Uterus (tissue), 2 donors: ENCODE data around the gene PFN4.

Experiments used
- POLR2A ChIP-seq, 2 donors: fragments of 450-650 bp; IDR thresholded peaks; one replicate each; pipeline ENCODE4 v1.6.1; 2016; ENCODE audit warnings: antibody characterized with exemption in 2 of 2, mild to moderate bottlenecking in 1 of 2, moderate library complexity in 1 of 2
- TF ChIP-seq, protein P1 (sequence below), 4 experiments: fragments of 200-600 bp in 2 of 4; fragments of 450-650 bp in 2 of 4; sonication (generic) in 2 of 4; IDR thresholded peaks; one replicate each; pipeline ENCODE4 v1.5.1; 2016 to 2019; ENCODE audit warnings: antibody characterized with exemption in 4 of 4, mild to moderate bottlenecking in 2 of 4, moderate library complexity in 1 of 4

DNA sequence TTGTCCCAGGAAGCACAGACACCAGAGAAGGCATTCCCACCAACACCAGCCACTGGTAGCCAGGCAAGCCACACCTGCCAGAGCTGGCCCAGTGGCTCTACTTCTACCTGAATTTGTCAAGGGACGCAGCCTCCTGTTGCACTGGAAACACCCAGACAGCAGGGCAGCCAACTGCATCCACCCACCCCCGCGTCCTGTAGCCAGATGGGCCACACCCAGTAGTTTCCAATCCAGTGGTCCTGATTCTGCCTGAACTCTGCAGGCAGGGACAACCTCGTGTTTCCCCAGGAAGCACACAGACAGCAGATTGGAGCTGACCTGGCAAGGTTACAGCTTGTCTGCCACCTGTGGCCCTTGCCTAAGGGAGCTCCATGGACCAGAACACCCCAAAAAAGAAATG lies 18.2 kb downstream of the PFN4 start:
- TF ChIP-seq, protein P1, sequence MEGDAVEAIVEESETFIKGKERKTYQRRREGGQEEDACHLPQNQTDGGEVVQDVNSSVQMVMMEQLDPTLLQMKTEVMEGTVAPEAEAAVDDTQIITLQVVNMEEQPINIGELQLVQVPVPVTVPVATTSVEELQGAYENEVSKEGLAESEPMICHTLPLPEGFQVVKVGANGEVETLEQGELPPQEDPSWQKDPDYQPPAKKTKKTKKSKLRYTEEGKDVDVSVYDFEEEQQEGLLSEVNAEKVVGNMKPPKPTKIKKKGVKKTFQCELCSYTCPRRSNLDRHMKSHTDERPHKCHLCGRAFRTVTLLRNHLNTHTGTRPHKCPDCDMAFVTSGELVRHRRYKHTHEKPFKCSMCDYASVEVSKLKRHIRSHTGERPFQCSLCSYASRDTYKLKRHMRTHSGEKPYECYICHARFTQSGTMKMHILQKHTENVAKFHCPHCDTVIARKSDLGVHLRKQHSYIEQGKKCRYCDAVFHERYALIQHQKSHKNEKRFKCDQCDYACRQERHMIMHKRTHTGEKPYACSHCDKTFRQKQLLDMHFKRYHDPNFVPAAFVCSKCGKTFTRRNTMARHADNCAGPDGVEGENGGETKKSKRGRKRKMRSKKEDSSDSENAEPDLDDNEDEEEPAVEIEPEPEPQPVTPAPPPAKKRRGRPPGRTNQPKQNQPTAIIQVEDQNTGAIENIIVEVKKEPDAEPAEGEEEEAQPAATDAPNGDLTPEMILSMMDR (IDR thresholded peaks at IDR 0.05), result no peak
- no peak for TF ChIP-seq POLR2A (IDR thresholded peaks at IDR 0.05)
